GM11168 (cell line): ENCODE results near the gene PCARE.
"Not testable (repeated sequence)": the region's sequence is repeated elsewhere in the genome, so short reads cannot be mapped to it uniquely, and the experiment has no call there.

Source experiments
- in situ Hi-C: fragments of 300-500 bp; cut with MboI; formaldehyde crosslinking; loops from one replicate; pipeline ENCODE4 v1.12.0; 2022; ENCODE audit warnings: low sequenced_read_pairs; ENCODE audit not compliant: unreplicated experiment

Gene PCARE

DNA sequence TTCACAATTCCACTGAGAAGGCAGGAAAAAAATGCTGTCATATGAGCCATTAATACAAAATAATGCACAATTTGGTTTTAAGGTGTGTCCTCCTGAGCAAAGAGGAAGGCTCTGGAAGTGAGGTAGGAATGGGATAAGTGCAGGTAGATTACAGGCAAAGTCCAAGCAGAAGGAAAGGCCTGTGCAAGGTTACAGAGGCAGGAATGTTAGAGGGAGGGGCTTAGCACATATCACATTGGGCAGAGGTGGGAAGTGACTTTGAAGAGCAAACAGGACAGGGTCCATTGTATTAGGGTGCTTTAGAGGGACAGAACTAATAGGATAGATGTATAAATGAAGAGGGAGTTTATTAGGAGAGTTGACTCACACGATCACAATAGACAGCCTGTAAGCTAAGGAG, 26.2 kb upstream of the PCARE start:
- in situ Hi-C loops, result no loop called here

DNA sequence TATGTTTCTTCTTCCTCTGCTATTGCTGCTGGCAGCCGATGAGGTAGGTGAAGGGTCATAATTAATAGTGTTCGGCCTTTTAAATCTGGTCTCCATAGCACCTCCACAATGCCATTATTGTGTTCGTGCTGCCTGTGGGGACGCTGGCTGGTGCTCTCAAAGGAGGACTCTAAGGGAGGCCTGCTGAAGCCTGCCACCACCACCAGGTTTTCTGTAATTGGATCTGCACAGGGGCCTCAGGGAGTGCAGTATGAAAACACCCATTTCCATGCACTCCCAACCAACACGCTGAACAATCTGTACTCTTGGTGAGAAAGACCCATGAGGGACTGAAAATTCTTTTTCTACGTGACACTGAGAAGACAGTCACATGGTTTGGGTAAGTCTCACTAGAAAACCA, 23.2 kb upstream of the PCARE start:
- in situ Hi-C loops, result no loop called here

GRCh38 chr2:29096969-29097368, 22.6 kb upstream of the PCARE start:
- in situ Hi-C loops, result no loop called here

DNA sequence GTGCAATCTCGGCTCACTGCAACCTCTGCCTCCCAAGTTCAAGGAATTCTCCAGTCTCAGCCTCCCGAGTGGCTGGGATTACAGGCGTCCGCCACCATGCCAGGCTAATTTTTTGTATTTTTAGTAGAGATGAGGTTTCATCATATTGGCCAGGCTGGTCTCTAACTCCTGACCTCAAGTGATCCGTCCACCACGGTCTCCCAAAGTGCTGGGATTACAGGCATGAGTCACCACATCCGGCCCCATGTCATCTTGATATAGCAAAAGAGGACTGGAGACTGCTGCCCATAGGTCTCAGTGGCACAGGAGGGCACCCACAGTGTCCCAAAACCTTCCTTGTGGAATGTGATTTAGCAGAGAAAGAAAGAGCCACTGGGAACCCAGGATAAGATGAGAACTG, 16.0 kb upstream of the PCARE start:
- in situ Hi-C loops, result not testable (repeated sequence)

- in situ Hi-C loops, result no loop called here
Measured at GRCh38 chr2:29084554-29084953, 10.2 kb upstream of the PCARE start.

- in situ Hi-C loops, result no loop called here
Measured at GRCh38 chr2:29082804-29083495, 8.6 kb upstream of the PCARE start.

GRCh38 chr2:29080886-29081743, 6.8 kb upstream of the PCARE start:
- in situ Hi-C loops, result no loop called here

DNA sequence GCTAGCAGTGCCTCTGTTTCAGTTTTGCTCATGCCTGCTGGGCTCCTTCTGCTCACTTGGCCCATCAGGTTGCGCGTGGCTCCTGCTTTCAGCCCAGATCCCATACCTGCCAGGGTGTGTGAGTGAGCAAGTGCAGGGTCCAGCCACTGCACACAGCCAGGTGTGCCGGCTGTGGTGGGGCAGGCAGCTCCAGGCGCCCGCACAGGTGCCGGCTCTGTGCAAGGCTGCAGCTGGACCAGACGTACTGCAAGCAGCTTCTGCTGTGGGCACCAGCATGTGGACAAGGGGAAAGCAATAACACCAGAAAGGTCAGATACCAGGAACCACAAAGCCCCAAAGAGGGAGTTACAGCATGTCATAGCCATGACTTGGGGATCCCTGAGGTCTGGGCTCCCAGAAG, 5.6 kb upstream of the PCARE start:
- in situ Hi-C loops, result no loop called here

- in situ Hi-C loops, result no loop called here
Measured at GRCh38 chr2:29075894-29076705, 1.8 kb upstream of the PCARE start.

- in situ Hi-C loops, result no loop called here
Measured at GRCh38 chr2:29073933-29074332, 390 bp downstream of the PCARE start.

DNA sequence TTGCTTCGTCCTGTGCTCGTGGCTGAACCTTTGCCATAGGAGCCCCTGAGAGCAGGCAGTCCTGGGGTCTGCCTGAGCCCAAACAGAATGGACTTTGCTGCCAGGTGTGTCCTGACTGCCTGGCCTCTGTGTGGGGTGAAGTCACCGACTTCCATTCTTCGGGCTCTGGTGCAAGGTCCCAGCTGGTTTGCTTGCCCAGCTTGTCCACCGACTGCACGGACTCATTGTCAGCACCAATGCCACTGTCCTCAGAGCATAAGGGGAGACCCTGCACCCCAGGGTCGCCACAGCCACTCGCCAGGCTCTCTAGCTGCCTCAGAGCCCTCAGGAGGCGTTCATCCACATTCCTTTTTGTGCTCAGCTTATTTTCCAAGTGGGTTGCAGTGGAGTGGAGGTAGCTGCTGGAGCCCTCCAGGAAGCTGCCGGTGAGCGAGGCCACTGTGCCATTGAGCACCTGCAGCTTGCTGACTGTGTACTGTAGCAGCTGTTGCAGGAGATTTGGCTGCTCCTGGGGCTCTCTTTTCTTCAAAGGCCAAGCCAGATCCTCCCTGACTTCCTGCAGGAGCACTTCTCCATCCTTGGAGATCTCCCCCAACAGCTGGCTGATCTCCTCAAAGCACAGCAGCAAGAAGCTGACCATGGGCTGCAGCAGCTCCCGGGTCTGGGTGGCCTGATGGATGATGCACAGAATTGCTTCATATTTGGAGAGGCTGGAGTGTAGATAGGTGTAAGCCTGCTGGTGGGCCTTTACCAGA, 1.2 kb downstream of the PCARE start:
- in situ Hi-C loops, result no loop called here

DNA sequence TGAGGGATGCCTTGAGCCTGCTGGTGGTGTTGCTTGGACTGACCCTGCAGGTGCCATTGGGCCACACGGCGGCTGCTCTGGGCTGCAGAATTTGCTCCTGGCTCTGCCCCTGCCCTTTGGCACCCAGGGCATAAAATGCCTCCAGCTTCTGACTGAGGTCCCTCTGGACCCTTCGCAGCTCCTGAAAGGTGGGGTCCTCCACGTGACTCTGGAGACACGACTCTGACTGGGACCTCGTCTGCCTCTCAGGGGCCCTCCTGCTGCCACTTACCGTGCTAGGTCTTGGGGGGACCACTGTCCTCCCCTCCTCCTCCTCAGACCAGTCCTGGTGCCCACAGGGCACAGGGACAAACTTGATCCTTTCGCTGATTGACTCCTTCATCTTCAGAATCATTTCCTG, 2.1 kb downstream of the PCARE start:
- in situ Hi-C loops, result no loop called here

DNA sequence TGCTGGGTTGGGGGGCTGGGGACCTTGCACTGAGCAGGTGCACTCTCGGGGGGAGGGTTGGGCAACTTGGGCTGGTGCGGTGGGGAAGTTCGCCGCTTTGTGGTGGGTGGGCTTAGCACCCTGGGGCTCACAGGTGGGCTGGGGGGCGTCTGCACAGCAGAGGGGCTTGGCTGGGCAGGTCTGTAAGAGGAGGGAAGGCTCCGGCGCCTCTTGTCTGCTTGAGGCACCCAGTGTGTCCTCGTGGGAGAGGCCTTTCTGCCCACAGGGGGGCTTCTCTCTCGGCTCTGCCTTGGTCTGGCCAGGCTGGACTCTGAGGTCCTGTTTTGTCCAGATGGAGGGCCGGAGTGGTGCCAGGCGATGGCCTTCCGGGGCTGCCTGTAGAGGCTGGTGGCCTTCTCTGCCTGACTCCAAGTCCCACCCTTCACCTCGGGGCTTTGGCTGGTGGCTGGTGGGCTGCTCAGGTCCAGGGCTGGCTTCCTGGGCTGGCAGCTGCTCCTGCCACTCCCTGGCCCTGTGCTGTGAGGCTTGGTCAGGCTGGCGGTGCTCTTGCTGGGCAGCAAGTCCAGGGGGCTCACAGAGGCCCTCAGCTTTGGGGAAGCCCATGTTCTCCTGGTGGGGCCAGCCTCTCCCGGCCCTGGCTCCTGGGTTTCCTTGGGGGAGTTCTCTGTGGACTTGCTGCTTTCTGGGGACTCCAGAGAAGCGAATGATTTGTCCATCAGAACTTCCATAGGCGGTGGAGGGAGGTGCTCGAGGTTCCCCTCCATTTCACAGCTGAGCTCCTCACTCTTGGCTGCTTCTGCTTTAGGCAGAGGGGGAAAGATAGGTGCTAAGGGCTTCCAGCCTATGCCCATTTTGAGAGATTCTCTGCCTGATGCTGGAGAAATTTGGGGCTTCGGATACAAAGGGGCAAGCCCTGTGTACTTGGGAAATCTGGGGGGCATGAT, 3.0 kb downstream of the PCARE start:
- in situ Hi-C loops, result no loop called here

DNA sequence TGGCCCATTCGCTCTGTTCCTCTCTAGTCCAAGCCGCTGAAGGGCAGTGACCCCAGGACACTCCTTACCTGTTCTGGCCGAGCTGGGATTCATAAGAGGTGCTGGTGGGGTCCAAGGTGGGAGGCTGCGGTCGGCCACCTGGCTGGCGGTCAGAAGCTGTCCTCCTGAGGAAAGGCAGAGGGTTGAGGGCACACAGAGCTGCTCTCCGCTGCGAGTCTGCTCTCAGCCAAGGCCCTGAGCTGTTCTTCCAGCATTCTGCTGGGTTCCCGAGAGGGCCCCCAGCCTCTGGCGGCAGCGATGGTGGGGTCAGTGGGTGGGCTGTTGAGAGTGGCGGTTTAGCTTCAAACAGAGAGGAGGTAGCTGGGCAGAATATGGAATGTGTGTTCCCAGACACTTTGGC, 3.8 kb downstream of the PCARE start:
- in situ Hi-C loops, result no loop called here

- in situ Hi-C loops, result no loop called here
Measured at GRCh38 chr2:29068513-29068912, 5.8 kb downstream of the PCARE start.

- in situ Hi-C loops, result no loop called here
Measured at GRCh38 chr2:29066997-29067605, 7.2 kb downstream of the PCARE start.

- in situ Hi-C loops, result no loop called here
Measured at GRCh38 chr2:29066271-29066860, 8.0 kb downstream of the PCARE start.

GRCh38 chr2:29065068-29065811, 9.1 kb downstream of the PCARE start:
- in situ Hi-C loops, result no loop called here
